HG02884 (cell line): ENCODE measurements around the gene PLIN3.
"Not testable (repeated sequence)": the region's sequence is repeated elsewhere in the genome, so short reads cannot be mapped to it uniquely, and the experiment has no call there.

ENCODE experiments used
- ATAC-seq: cut with Tn5 transposase; IDR thresholded peaks from one replicate; pipeline ENCODE4 v1.9.1; 2021; ENCODE audit warnings: mild to moderate bottlenecking, moderate library complexity; ENCODE audit not compliant: unreplicated experiment

PLIN3 gene

GRCh38 chr19:4849019-4849418, 18.4 kb downstream of the PLIN3 start:
- no peak for ATAC-seq

- ATAC-seq, result no peak
These were observed 20.1 kb downstream of the PLIN3 start for GRCh38 chr19:4847190-4847973.

GRCh38 chr19:4845975-4846374, 21.5 kb downstream of the PLIN3 start:
- not testable (repeated sequence) for ATAC-seq

- ATAC-seq, result no peak
These were observed 22.9 kb downstream of the PLIN3 start for GRCh38 chr19:4844348-4845179.

- ATAC-seq, result no peak
These were observed 23.9 kb downstream of the PLIN3 start for GRCh38 chr19:4843647-4843965.

- no peak for ATAC-seq
These were observed 28.3 kb downstream of the PLIN3 start for GRCh38 chr19:4839192-4839591.

- ATAC-seq, result no peak
These were observed 34.7 kb downstream of the PLIN3 start for GRCh38 chr19:4832776-4833175.

- ATAC-seq, result not testable (repeated sequence)
These were observed 35.5 kb downstream of the PLIN3 start for GRCh38 chr19:4831979-4832340.

GRCh38 chr19:4831304-4831978, 36.0 kb downstream of the PLIN3 start, which contains the start of gene TICAM1:
Gene TICAM1, minus strand, starts transcription at chr19:4831712. Its CDS starts 13,335 bp downstream, at chr19:4818377.
- no peak for ATAC-seq

- ATAC-seq, result no peak
These were observed 36.6 kb downstream of the PLIN3 start for GRCh38 chr19:4830768-4831265.

- ATAC-seq, result no peak
These were observed 37.1 kb downstream of the PLIN3 start for GRCh38 chr19:4830332-4830731.

- no peak for ATAC-seq
These were observed 38.3 kb downstream of the PLIN3 start for GRCh38 chr19:4829001-4829712.

- ATAC-seq, result no peak
These were observed 43.9 kb downstream of the PLIN3 start for GRCh38 chr19:4823577-4823976.

- ATAC-seq, result not testable (repeated sequence)
These were observed 45.1 kb downstream of the PLIN3 start for GRCh38 chr19:4822354-4822753.

- no peak for ATAC-seq
These were observed 46.2 kb downstream of the PLIN3 start for GRCh38 chr19:4821265-4821664.

- no peak for ATAC-seq
These were observed 49.8 kb downstream of the PLIN3 start for GRCh38 chr19:4817467-4818277.

- no peak for ATAC-seq
These were observed 50.6 kb downstream of the PLIN3 start for GRCh38 chr19:4816950-4817278.

GRCh38 chr19:4816202-4816949, 51.1 kb downstream of the PLIN3 start:
- no peak for ATAC-seq

GRCh38 chr19:4815426-4816201, 51.9 kb downstream of the PLIN3 start:
- no peak for ATAC-seq
